ENCODE measurements around the gene BTRC. TPM values are rescaled to one million over a fixed set of nuclear protein-coding genes. Genes with fewer than 3 reads are reported as not detected.

The BTRC gene
- total RNA-seq, 4 donors from 2014 or later, result 9.7 to 16.8 (median 10.7) TPM

GRCh38 chr10:101562231-101562630 lies 208.3 kb downstream of the BTRC start:
- TF ChIP-seq CTCF (IDR thresholded peaks at IDR 0.05; ENCODE audit: low read depth), result no peak

- no peak for TF ChIP-seq CTCF (IDR thresholded peaks at IDR 0.05; ENCODE audit: low read depth)
These were observed 209.0 kb downstream of the BTRC start for GRCh38 chr10:101563007-101563406.

GRCh38 chr10:101563497-101564040 lies 209.6 kb downstream of the BTRC start:
- TF ChIP-seq CTCF (IDR thresholded peaks at IDR 0.05; ENCODE audit: low read depth), result no peak

GRCh38 chr10:101564490-101564991 lies 210.6 kb downstream of the BTRC start:
- TF ChIP-seq CTCF (IDR thresholded peaks at IDR 0.05; ENCODE audit: low read depth), result no peak

- no peak for TF ChIP-seq CTCF (IDR thresholded peaks at IDR 0.05; ENCODE audit: low read depth)
These were observed 211.5 kb downstream of the BTRC start for GRCh38 chr10:101565370-101565900.

GRCh38 chr10:101565936-101566332 lies 212.0 kb downstream of the BTRC start:
- no peak for TF ChIP-seq CTCF (IDR thresholded peaks at IDR 0.05; ENCODE audit: low read depth)

- TF ChIP-seq CTCF (IDR thresholded peaks at IDR 0.05; ENCODE audit: low read depth), result no peak
These were observed 212.6 kb downstream of the BTRC start for GRCh38 chr10:101566333-101567164.

Data from subcutaneous adipose tissue (tissue), 4 donors.